Retina (tissue), 1 donor: ENCODE data around the gene GSG1.
"Not testable (repeated sequence)": the region's sequence is repeated elsewhere in the genome, so short reads cannot be mapped to it uniquely, and the experiment has no call there.

ENCODE experiments used
- DNase-seq: peaks from one replicate; pipeline ENCODE4 v3.0.0-alpha.2; 2016

The GSG1 gene

DNA sequence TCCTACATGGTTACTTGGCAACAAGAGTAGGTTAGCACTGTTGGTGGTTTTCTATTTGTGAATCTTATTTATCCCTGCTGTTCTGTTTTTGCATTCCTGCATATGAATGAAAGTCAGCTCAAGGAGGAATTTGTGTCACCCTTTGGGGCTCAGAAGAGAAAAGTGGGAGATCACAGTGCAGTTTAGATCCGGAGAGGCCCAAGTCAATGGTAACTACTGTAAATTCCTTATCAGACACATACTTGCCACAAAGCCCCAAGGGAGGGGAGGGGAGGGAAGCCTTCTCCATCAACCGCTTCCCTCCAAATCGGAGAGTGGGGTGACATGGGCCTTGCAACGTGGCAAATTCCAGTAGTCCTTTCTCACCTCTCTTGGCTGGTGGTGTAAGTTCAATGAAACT lies 15.0 kb downstream of the GSG1 start:
- no peak for DNase-seq

- no peak for DNase-seq
Measured at GRCh38 chr12:13087766-13088165, 15.7 kb downstream of the GSG1 start.

- DNase-seq: no peak
Measured at GRCh38 chr12:13085968-13086686, 17.3 kb downstream of the GSG1 start.

DNA sequence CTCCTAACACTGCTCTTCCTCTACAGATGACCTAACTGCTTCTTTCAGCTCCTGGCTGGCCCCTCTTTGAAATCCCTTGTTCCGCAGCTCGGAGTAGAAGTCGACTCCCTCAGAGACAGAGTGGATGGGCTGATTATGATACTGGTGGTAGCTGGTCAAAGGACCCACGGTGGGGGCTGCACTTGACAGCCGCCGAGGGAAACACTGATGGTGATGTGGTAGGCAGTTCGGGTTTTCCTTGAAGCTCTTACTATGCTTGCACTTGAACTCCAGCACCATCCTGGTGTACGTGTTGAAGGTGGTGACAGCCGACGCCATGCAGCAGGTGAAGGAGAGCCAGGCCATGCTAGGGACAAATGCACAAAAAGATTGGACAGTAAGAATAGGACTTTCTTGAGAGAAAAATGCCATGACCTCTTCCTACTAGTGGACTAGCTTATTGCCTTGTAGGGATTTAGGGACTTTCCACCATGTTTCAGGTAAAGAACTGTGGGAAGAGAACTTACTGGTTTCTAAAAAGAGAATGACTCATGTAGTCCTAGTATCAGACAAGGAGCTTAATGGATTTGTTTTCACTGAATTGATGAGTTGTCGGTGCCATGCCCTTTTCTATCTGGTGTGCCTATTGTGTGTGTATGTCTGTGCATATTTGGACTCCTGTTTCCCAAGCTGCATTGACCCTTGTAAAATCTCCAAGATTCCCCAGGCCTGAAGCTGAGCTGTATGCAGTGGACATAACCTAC lies 18.4 kb downstream of the GSG1 start:
- DNase-seq: no peak

DNA sequence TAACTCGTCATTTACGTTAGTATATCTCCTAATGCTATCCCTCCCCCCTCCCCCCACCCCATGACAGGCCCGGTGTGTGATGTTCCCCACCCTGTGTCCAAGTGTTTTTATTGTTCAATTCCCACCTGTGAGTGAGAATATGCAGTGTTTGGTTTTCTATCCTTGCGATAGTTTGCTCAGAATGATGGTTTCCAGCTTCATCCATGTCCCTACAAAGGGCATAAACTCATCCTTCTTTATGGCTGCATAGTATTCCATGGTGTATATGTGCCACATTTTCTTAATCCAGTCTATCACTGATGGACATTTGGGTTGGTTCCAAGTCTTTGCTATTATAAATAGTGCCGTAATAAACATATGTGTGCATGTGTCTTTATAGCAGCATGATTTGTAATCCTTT lies 19.8 kb downstream of the GSG1 start:
- DNase-seq: not testable (repeated sequence)

DNA sequence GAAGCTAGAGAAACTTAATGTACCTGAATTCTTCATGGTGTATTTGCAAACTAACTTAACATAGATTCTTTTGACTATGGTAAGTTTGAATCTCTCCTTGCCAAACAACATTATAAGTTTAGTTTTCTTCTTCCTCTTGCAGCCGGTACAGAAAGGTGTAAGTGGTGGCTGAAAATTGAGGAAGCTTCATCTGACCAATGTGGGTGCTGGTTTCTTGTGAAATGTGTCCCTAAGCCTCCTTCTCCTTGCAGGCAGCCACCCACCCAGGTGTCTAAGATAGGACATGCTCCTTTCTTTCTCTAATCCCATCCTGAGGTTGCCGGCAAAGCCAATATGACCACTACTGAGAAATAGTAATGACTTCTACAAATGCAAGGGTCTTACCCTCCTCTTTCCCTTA lies 20.6 kb downstream of the GSG1 start:
- no peak for DNase-seq

GRCh38 chr12:13080266-13080665 lies 23.2 kb downstream of the GSG1 start:
- no peak for DNase-seq

DNA sequence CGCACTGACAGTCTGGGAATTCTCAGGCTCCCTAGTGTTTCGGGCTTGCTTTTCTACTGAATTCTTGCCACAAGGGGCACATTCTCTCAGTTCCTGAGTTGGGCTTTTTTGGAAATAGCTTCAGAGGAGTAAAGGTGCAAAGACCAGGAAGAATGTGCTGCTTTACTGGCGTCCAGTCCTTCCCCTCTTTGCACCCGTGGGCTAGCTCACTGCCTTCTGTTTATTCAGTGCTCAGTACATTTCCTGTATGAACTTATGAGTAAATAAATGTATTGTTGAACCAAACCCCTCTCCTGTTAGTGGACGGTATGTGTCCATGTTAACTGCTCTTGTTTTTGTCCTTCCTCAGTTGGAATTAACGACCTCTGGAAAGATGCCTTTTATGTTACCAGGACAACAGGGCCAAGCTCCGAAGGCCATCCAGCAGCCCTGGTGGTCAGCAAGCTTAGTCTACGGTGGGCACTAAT lies 24.0 kb downstream of the GSG1 start:
- no peak for DNase-seq

DNA sequence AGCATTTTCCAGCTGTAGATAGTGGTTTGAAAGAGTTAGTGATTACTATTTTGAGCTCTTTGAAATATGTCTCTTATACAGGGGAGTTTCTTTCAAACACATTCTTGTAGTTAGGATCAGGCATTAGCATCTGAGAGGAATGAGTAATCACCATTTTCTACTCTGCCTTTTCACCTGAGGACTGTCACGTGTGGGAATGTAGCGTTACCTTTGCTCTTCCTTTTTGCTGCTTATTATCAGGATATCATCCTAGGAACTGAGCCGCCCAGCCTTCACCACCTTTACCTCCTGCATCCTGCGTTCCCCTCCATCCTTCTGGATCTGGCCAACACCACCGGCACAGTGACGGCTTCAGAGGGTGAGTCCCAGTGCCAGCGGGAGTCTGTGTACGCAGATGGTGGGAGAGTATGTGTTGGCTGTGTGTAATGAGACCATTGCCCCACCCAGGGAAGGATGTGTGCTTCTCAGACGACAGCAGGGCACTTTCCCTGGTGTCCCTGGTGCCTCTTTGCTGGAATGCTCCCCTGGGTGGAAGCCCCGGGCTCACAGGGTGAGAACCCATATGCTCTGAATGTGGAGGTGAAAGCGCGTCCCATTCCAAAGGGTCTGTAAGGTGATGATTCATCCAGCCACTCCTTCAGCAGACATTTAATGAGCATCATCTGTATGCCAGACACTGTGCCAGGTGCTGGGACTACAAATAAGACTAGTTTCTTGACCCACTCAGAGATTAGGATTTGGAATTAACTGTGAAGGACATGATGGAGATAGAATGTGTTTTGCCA lies 27.5 kb downstream of the GSG1 start:
- DNase-seq: no peak

DNA sequence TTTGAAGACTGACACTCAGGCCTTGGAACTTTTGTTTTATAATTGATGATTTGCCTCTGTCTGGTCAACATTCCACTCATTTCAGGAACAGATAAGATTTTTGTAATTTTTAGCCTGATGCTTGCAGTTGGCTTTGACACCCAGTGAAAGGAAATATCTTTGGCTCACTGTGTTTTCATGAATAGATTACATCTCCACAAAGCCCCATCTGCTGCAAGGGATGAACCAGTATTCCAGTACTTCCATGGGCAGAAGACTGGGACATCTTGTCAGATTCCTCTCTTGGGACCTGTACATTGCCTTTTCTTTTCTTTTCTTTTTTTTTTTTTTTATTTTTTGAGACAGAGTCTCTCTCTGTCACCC lies 28.4 kb downstream of the GSG1 start:
- DNase-seq: no peak

- DNase-seq: no peak
Measured at GRCh38 chr12:13074396-13075117, 28.9 kb downstream of the GSG1 start.

- no peak for DNase-seq
Measured at GRCh38 chr12:13073173-13073572, 30.3 kb downstream of the GSG1 start.

DNA sequence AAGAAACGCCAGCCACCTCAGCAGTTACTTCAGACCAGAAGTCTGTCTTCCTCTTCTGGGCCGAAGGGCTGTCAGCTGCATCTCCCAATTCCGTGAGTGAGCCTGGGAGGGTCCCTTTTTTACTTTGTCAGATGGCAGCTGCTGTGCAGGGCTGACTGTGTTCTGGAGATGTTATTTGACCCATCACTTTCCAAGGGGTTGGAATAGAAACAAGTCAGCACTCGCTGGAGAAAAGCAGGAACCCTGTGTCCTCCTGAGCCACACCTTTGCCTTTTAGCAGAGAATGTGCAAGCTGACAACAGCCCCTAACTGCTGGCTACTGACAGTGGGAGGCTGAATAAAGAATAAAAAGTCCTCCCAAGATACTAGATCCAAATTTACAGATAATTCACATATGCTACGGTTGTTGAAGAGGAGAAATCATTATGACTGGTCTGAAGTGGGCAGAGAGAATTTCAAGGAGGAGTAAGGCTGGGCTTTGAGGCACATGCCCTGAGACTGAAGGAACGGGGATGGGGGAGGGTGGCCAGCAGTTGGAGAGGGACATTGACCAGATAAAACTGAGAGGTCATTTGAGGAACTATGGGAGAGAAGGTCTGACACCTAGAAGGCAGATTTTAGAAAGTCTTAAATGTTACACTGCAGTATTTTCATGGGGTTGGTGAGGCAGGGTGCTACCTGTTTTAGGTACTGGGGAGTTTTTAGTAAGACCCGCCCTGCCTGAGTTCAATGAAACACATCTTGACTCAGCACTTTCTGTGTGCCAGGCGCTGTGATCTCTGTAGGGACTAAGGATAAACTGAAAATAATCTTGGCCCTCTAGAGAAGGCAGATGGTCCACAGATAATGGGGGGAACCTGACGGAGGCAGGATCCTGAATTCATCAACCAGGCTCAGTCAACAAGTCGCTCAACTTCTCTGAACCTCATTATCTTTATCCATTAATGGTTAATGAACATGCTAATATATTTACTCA lies 31.9 kb downstream of the GSG1 start:
- no peak for DNase-seq

GRCh38 chr12:13069380-13069779 lies 34.1 kb downstream of the GSG1 start:
- no peak for DNase-seq

DNA sequence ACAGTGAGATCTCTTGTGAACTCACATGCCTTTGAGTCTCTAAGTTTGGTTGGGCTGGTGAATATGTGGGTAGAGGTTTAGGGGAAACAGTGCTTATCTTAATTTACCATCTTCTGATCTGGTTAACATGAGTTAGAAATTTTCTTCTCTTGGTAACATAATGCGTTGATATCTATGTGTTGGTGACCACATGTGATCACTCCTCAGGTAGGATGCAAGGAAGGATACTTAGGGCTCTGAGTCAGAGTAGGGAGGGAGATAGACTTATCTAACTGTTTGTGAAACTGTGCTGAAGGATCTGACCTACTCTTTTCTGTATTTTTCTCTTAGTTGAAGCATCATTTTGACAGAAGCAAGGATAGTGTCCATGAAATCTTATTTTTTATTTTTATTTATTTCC lies 36.1 kb downstream of the GSG1 start:
- DNase-seq: no peak

DNA sequence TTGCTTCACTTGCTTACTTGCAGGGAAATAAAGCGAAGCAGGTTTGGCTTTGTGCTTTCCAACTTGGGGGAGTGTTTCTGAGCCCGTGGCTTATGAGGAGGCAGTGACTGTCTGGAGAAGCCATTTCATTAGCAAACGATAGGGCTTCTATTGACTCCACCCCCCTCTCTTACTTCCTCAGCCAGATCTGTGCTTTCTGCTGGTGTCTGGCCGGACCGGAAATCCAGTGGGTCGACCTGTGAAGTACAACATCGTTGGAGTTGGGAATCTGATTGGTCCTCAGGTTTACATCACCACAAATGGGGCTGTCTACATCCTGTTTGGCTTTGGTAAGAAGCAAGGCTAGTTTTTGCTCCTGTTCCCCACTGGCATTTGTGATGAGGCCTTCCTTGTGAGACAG lies 37.0 kb downstream of the GSG1 start:
- DNase-seq: no peak

GRCh38 chr12:13066014-13066413 lies 37.5 kb downstream of the GSG1 start:
- DNase-seq: no peak

DNA sequence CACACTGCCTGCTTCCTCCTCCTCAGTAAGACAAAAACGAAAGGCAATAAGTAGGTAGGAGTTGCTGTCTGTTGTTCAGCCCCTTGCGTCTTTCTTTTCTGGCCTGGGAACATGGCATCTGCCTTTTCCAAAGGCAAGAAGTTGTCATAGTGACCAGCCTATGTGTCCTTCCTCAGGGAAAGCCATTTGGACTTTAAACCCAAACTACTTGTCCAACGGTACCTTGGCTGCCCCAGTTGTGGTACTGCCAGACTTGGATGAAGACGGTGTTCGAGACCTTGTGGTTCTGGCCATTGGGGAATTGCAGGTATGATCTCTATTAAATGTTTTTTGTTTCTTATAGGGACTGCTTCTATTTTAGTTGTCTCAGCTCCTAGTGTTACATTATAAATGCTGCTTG lies 40.8 kb downstream of the GSG1 start:
- no peak for DNase-seq

DNA sequence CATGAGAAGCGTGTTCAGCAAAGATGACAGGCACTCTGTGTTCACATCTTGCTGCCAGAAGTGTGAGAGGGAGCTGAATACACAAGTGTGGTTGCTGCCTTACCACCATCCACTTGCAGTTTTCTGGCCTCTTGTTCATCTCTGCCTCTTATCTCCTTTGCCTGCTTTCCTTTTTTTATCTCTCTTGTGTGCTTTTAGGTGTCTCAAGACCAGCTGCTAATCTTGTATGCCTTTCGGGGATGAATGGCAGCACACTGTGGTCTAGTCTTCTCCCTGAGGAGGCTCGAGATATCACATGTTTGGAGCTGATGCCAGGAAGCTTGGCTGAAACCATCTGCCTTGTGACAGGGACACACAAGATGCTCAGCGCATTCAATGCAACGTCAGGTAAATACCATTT lies 42.1 kb downstream of the GSG1 start:
- no peak for DNase-seq

GRCh38 chr12:13060581-13060980 lies 42.9 kb downstream of the GSG1 start:
- no peak for DNase-seq

DNA sequence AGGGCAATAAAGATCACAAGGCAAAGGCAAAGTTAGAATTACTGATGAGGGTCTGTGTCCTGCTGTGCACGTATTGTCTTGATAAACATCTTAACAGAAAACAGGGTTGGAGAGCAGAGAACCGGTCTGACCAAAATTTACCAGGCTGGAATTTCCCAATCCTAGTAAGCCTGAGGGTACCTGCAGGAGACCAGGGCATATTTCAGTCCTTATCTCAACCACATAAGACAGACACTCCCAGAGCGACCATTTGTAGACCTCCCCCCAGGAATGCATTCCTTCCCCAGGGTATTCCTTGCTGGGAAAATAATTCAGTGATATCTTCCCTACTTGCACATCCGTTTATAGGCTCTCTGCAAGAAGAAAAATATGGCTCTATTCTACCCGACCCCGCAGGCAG lies 49.9 kb downstream of the GSG1 start:
- not testable (repeated sequence) for DNase-seq

GRCh38 chr12:13052421-13052820 lies 51.0 kb downstream of the GSG1 start:
- no peak for DNase-seq
